SJCRH30 (cell line): Measurements from ENCODE around the gene TAAR5. TPM values are rescaled to one million over a fixed set of nuclear protein-coding genes. Genes with fewer than 3 reads are reported as not detected.
A peak's percentile ranks its signal among the peaks of the same experiment; 100 is the strongest.
"Not testable (repeated sequence)": the region's sequence is repeated elsewhere in the genome, so short reads cannot be mapped to it uniquely, and the experiment has no call there.

Experiments used
- DNase-seq, 2 experiments: peaks; one replicate each; pipeline ENCODE4 v3.0.0-alpha.2; 2015 to 2020
- H3K27ac ChIP-seq: fragments of 250-450 bp; sonication (Bioruptor Pico); 2 replicates; pipeline ENCODE4 v1.5.1; 2020; ENCODE audit warnings: mild to moderate bottlenecking, moderate library complexity
- H3K27me3 ChIP-seq: fragments of 250-450 bp; sonication (Bioruptor Pico); 2 replicates; pipeline ENCODE4 v1.5.1; 2020; ENCODE audit warnings: mild to moderate bottlenecking, moderate library complexity
- H3K36me3 ChIP-seq: fragments of 250-450 bp; sonication (Bioruptor Pico); 2 replicates; pipeline ENCODE4 v1.5.1; 2020; ENCODE audit warnings: mild to moderate bottlenecking, moderate library complexity
- H3K4me1 ChIP-seq: fragments of 250-450 bp; sonication (Bioruptor Pico); 2 replicates; pipeline ENCODE4 v1.5.1; 2020; ENCODE audit warnings: mild to moderate bottlenecking, moderate library complexity
- H3K4me3 ChIP-seq: fragments of 250-450 bp; sonication (Bioruptor Pico); 2 replicates; pipeline ENCODE4 v1.5.1; 2020; ENCODE audit warnings: mild to moderate bottlenecking, moderate library complexity
- H3K9me3 ChIP-seq: fragments of 250-450 bp; sonication (Bioruptor Pico); replicated peaks from 2 replicates; pipeline ENCODE4 v1.5.1; 2020; ENCODE audit warnings: mild to moderate bottlenecking, moderate library complexity
- total RNA-seq: library from RNA; depleted of rRNA; stranded (reverse); fragments of >200 nt; shearing (Covaris generic); gene quantifications from 2 replicates; pipeline ENCODE4 v1.2.3, GENCODE V29; 2014

TAAR5 gene
- total RNA-seq, 1 experiment from 2014 or later = not detected

GRCh38 chr6:132600900-132601299 lies 11.4 kb upstream of the TAAR5 start:
- not testable (repeated sequence) for H3K27me3 ChIP-seq

DNA sequence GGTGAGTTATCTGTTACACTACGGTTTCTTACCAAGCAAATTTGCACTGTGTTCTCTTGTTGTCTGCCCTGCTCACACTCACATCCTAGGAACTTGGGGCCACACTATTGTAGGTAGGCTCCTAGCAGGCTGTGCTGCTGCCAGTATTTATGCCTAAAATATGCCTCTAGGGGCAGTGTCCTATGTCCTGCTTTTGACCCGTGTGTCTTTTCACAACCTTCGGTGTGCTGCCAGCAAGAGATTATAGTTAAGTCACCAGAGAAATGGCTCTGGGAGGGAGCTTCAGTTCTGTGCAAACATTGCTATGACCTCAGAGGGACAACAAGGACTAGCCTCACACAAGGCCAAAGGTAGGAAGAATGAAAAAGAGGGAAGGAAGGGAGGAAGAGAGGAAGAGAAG lies 8.9 kb upstream of the TAAR5 start:
- Histone ChIP-seq H3K4me3 (no peak overlapping the region), H3K36me3 (no peaks in the 10 kb centered on the region), H3K27ac (no peak overlapping the region), H3K9me3 (no peaks in the 10 kb centered on the region), H3K4me1 (no peaks in the 10 kb centered on the region), H3K27me3 (no peaks in the 10 kb centered on the region)
- DNase-seq = peak; percentile 6 to 35

More at GRCh38 chr6:132600900-132601299, 11.4 kb upstream of the TAAR5 start:
- H3K9me3 ChIP-seq, H3K4me1 ChIP-seq, H3K4me3 ChIP-seq, H3K36me3 ChIP-seq, DNase-seq, H3K27ac ChIP-seq: not testable (repeated sequence)

DNA sequence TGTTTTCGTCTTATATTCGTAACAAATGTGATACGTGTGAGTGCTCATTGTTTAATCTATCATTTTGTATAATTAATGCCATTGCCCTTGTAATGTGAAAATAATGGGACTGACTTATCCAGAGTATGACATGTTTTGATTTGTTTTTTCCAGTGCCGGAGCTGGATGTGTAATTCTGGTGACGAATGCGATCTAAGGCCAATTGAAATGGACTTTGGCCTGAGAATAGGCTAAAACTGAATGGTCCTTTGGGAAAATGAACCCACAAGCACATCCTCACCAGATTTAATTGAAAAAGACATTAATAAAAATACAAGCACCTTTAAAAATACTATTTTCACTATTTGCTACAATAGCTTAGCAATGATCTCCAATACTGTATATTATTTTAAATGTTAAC lies 6.7 kb upstream of the TAAR5 start:
- DNase-seq = no peak
- no peaks in the 10 kb centered on the region for H3K9me3 ChIP-seq
- H3K4me3 ChIP-seq = no peak overlapping the region
- no peak overlapping the region for H3K27ac ChIP-seq
- no peaks in the 10 kb centered on the region for H3K36me3 ChIP-seq
- H3K4me1 ChIP-seq = no peaks in the 10 kb centered on the region
- H3K27me3 ChIP-seq = no peaks in the 10 kb centered on the region

DNA sequence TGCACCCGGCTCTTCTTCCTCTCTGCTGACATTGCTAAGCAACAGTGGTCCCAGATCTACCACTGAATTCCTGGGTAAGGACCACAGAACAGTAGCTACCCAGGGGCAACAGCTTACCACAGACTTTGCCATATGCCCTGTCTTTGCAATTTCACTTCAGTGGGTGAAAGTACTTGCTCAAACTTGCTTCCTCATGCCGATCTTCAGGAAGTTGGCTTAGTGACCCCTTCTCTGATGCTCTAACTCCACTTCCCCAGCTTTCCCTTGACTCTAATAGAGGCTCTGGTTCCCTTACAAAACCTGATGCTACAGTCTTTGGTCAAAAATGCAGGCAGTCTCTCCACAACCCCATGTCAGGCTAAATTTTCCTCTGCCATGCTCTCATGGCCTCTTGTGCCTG lies 3.3 kb upstream of the TAAR5 start:
- Histone ChIP-seq H3K27me3 (no peaks in the 10 kb centered on the region), H3K4me1 (no peaks in the 10 kb centered on the region), H3K9me3 (no peaks in the 10 kb centered on the region), H3K36me3 (no peaks in the 10 kb centered on the region), H3K4me3 (no peak overlapping the region), H3K27ac (no peak overlapping the region)
- no peak for DNase-seq

- no peak overlapping the region for H3K4me3 ChIP-seq
- no peak for DNase-seq
- H3K27ac ChIP-seq = no peak overlapping the region
- no peaks in the 10 kb centered on the region for H3K36me3 ChIP-seq
- no peaks in the 10 kb centered on the region for H3K4me1 ChIP-seq
- H3K27me3 ChIP-seq = no peaks in the 10 kb centered on the region
- H3K9me3 ChIP-seq = no peaks in the 10 kb centered on the region
These were observed 821 bp upstream of the TAAR5 start for GRCh38 chr6:132590362-132590761.

DNA sequence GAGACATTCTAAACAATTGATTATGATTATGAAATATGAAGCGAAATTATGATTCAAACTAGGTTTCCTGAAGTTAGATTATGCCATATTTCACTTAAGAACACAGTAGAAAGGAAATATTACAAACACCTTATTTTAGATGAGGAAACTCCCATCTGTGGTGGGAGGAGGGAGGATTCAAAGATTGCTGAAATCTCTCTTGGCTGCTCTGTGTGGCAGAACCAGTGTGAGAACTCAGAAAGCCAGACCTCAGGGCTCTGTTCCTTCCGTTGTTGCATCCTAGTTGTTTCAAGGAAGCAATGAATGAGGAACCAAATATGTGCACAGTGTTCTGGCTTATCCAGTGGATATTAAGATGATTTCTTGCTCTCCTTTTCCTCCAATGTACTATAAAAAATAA lies 2.1 kb downstream of the TAAR5 start:
- H3K27ac ChIP-seq = no peak overlapping the region
- no peak overlapping the region for H3K4me3 ChIP-seq
- DNase-seq = no peak
- H3K4me1 ChIP-seq = no peaks in the 10 kb centered on the region
- H3K9me3 ChIP-seq = no peaks in the 10 kb centered on the region
- H3K27me3 ChIP-seq = no peaks in the 10 kb centered on the region
- H3K36me3 ChIP-seq = no peaks in the 10 kb centered on the region

GRCh38 chr6:132584698-132585097 lies 4.8 kb downstream of the TAAR5 start:
- H3K27me3 ChIP-seq = no peaks in the 10 kb centered on the region
- H3K4me3 ChIP-seq = no peak overlapping the region
- no peak overlapping the region for H3K27ac ChIP-seq
- no peak for DNase-seq
- H3K9me3 ChIP-seq = no peaks in the 10 kb centered on the region
- no peaks in the 10 kb centered on the region for H3K4me1 ChIP-seq
- no peaks in the 10 kb centered on the region for H3K36me3 ChIP-seq

- H3K4me3 ChIP-seq = no peak overlapping the region
- H3K9me3 ChIP-seq = no peaks in the 10 kb centered on the region
- H3K4me1 ChIP-seq = no peaks in the 10 kb centered on the region
- H3K27ac ChIP-seq = no peak overlapping the region
- DNase-seq = no peak
- no peaks in the 10 kb centered on the region for H3K27me3 ChIP-seq
- H3K36me3 ChIP-seq = no peaks in the 10 kb centered on the region
These were observed 17.8 kb downstream of the TAAR5 start for GRCh38 chr6:132571774-132572173.

DNA sequence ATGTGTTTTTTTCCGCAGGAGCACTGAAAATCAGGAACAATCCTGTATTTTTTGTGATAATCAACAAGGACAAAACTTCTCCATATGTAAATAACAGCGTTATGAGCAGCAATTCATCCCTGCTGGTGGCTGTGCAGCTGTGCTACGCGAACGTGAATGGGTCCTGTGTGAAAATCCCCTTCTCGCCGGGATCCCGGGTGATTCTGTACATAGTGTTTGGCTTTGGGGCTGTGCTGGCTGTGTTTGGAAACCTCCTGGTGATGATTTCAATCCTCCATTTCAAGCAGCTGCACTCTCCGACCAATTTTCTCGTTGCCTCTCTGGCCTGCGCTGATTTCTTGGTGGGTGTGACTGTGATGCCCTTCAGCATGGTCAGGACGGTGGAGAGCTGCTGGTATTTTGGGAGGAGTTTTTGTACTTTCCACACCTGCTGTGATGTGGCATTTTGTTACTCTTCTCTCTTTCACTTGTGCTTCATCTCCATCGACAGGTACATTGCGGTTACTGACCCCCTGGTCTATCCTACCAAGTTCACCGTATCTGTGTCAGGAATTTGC lies 19.2 kb downstream of the TAAR5 start, which contains the start of gene TAAR6:
Gene TAAR6 (plus strand): TSS at position 102 of the 557 bp plus-strand sequence. CDS start 0 bp downstream, at position 102.
- Histone ChIP-seq H3K36me3 (no peaks in the 10 kb centered on the region), H3K4me3 (no peak within 1 kb of the TSS), H3K9me3 (no peaks in the 10 kb centered on the region), H3K4me1 (no peaks in the 10 kb centered on the region), H3K27ac (no peak within 1 kb of the TSS), H3K27me3 (peaks cover 4% of the 10 kb centered on the region; the same call in 1 of the 2 replicates)
- DNase-seq = no peak

- Histone ChIP-seq H3K27me3 (peaks cover 4% of the 10 kb centered on the region; the same call in 1 of the 2 replicates), H3K27ac (no peak overlapping the region), H3K9me3 (no peaks in the 10 kb centered on the region), H3K4me3 (no peak overlapping the region), H3K36me3 (no peaks in the 10 kb centered on the region), H3K4me1 (no peaks in the 10 kb centered on the region)
- no peak for DNase-seq
These were observed 20.4 kb downstream of the TAAR5 start for GRCh38 chr6:132569170-132569569.

GRCh38 chr6:132568611-132569010 lies 20.9 kb downstream of the TAAR5 start:
- peaks cover 4% of the 10 kb centered on the region; the same call in 1 of the 2 replicates for H3K27me3 ChIP-seq
- no peak for DNase-seq

GRCh38 chr6:132567566-132567965 lies 22.0 kb downstream of the TAAR5 start:
- H3K4me1 ChIP-seq = no peaks in the 10 kb centered on the region
- no peaks in the 10 kb centered on the region for H3K36me3 ChIP-seq
- no peaks in the 10 kb centered on the region for H3K9me3 ChIP-seq
- peaks cover 4% of the 10 kb centered on the region; the same call in 1 of the 2 replicates for H3K27me3 ChIP-seq
- no peak for DNase-seq
- H3K4me3 ChIP-seq = no peak overlapping the region
- no peak overlapping the region for H3K27ac ChIP-seq

More at GRCh38 chr6:132568611-132569010, 20.9 kb downstream of the TAAR5 start:
- Histone ChIP-seq H3K4me1 (no peaks in the 10 kb centered on the region), H3K27ac (no peak overlapping the region), H3K4me3 (no peak overlapping the region), H3K9me3 (no peaks in the 10 kb centered on the region), H3K36me3 (no peaks in the 10 kb centered on the region)

GRCh38 chr6:132566404-132566803 lies 23.1 kb downstream of the TAAR5 start:
- H3K4me1 ChIP-seq = no peaks in the 10 kb centered on the region
- H3K36me3 ChIP-seq = no peaks in the 10 kb centered on the region
- no peaks in the 10 kb centered on the region for H3K9me3 ChIP-seq
- H3K27me3 ChIP-seq = peaks cover 4% of the 10 kb centered on the region; the same call in 1 of the 2 replicates
- H3K4me3 ChIP-seq = no peak overlapping the region
- H3K27ac ChIP-seq = no peak overlapping the region
- no peak for DNase-seq

- H3K27me3 ChIP-seq, H3K27ac ChIP-seq, H3K36me3 ChIP-seq, H3K9me3 ChIP-seq, DNase-seq, H3K4me3 ChIP-seq, H3K4me1 ChIP-seq: not testable (repeated sequence)
These were observed 29.5 kb downstream of the TAAR5 start for GRCh38 chr6:132560087-132560486.

- no peak within 1 kb of the TSS for H3K27ac ChIP-seq
- H3K9me3 ChIP-seq = no peaks in the 10 kb centered on the region
- no peaks in the 10 kb centered on the region for H3K36me3 ChIP-seq
- no peak for DNase-seq
- no peak within 1 kb of the TSS for H3K4me3 ChIP-seq
- no peaks in the 10 kb centered on the region for H3K4me1 ChIP-seq
- H3K27me3 ChIP-seq = no peaks in the 10 kb centered on the region
These were observed 37.2 kb downstream of the TAAR5 start, which contains the start of gene TAAR8 for GRCh38 chr6:132552372-132552771. TAAR8 (plus strand) TSS chr6:132552672; CDS start chr6:132552693, 21 bp downstream.

DNA sequence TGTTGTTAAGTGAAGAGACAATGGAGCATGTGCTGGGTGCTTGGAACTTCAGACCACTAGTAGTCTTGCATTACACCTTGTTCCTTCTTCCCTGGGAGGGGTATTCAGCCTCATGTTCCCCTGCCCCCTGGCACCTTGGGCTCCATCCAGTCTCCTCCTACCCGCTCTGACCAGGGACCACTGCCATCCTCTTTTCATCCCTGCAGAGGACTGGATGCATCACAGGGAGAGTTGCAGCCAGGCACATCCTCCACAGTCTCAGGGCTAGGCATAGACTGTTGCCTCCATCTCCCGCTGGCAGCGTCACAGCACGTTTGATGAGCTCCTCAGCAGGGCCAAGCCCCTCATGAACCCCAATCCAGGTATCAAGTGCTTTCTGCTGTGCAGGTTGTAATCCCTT lies 38.3 kb downstream of the TAAR5 start:
- Histone ChIP-seq H3K36me3 (no peaks in the 10 kb centered on the region), H3K27me3 (no peaks in the 10 kb centered on the region), H3K4me1 (no peaks in the 10 kb centered on the region), H3K4me3 (no peak overlapping the region), H3K27ac (no peak overlapping the region), H3K9me3 (no peaks in the 10 kb centered on the region)
- DNase-seq = no peak
